GM12891 (cell line): ENCODE results near the gene PTPN7.

Experiments used
- PAX5 ChIP-seq: IDR thresholded peaks from 2 replicates; pipeline ENCODE4 v1.6.1; 2011; ENCODE audit warnings: low read length, moderate library complexity, mild to moderate bottlenecking; ENCODE audit not compliant: insufficient read depth, severe bottlenecking
- POLR2A ChIP-seq: IDR thresholded peaks from 2 replicates; pipeline ENCODE4 v1.6.1; 2011; ENCODE audit warnings: low read depth, low read length, control low read depth
- POLR2AphosphoS5 ChIP-seq: IDR thresholded peaks from 2 replicates; pipeline ENCODE4 v1.6.1; 2011; ENCODE audit warnings: low read depth, low read length, control low read depth
- POU2F2 ChIP-seq: IDR thresholded peaks from 2 replicates; pipeline ENCODE4 v1.6.1; 2011; ENCODE audit warnings: low read depth, mild to moderate bottlenecking, control low read depth, low read length, moderate library complexity
- SPI1 ChIP-seq: IDR thresholded peaks from 2 replicates; pipeline ENCODE4 v1.6.1; 2011; ENCODE audit warnings: low read depth, low read length, control low read depth
- TAF1 ChIP-seq: IDR thresholded peaks from 2 replicates; pipeline ENCODE4 v1.6.1; 2011; ENCODE audit warnings: low read depth, low read length, control low read depth

- TF ChIP-seq POLR2AphosphoS5 (no peak), POLR2A (no peak), TAF1 (no peak), SPI1 (no peak), POU2F2 (no peak), PAX5 (no peak)
These were observed 25.7 kb downstream of the PTPN7 start for GRCh38 chr1:202134645-202135172.
